GM12872 (cell line): Measurements from ENCODE around the gene KRT86.

Source experiments
- TF ChIP-seq, protein P1 (sequence below): IDR thresholded peaks from 3 replicates; pipeline ENCODE4 v1.5.1; 2011; ENCODE audit warnings: low read depth, mild to moderate bottlenecking, low read length, moderate library complexity; ENCODE audit not compliant: insufficient read depth

KRT86 gene

DNA sequence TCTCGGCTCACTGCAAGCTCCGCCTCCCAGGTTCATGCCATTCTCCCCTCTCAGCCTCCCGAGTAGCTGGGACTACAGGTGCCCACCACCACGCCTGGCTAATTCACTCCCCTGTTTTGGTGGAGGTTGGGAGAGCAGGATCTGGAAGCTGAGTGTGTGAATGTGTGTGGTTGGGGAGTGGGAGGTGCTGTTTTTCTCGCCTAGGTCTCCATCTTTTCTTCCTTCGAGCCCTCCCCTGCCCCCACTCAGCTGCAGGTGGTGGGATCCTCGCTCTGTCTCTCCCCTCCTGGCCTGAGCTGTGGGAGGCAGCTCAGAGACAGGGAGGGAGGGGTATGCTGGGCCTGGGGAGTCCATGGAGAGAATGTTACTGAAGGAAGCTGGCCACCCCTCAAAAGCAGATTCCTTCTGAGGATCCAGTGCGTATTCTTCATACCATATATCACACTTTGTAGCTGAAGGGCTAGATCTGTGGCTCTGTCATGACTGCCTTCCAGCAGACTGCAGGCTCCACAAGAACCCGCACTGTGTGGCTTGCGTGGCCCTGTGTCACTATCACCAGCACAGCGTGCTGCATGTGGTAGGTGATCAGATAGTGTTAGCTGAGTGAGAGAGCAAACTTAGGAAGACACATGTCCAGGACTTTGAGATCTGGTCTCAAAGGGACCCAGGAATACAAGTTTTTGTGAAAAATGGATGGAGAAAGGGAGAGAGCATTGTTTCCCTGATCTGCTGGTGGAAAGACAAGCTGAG is 44.0 kb downstream of the KRT86 start:
- TF ChIP-seq, protein P1, sequence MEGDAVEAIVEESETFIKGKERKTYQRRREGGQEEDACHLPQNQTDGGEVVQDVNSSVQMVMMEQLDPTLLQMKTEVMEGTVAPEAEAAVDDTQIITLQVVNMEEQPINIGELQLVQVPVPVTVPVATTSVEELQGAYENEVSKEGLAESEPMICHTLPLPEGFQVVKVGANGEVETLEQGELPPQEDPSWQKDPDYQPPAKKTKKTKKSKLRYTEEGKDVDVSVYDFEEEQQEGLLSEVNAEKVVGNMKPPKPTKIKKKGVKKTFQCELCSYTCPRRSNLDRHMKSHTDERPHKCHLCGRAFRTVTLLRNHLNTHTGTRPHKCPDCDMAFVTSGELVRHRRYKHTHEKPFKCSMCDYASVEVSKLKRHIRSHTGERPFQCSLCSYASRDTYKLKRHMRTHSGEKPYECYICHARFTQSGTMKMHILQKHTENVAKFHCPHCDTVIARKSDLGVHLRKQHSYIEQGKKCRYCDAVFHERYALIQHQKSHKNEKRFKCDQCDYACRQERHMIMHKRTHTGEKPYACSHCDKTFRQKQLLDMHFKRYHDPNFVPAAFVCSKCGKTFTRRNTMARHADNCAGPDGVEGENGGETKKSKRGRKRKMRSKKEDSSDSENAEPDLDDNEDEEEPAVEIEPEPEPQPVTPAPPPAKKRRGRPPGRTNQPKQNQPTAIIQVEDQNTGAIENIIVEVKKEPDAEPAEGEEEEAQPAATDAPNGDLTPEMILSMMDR, result no peak

DNA sequence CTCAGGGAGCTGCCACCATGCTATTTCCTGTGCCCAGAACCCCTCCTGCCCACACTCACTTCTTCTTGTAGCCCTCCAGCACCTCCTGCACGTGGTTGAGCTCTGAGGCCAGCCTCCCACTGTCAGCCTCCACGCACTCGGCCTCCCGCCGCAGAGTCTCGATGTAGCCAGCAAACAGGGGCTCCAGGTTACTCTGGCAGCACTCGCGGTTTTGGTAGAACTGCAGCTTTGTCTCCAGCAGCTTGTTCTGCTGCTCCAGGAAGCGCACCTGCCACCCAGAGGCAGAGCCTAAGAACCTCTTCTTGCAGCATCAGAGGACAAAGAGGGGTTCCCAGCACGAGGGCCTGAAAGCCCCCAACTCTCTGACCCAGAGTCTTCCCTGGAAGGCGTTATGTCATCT is 44.7 kb downstream of the KRT86 start:
- TF ChIP-seq, protein P1, result no peak

DNA sequence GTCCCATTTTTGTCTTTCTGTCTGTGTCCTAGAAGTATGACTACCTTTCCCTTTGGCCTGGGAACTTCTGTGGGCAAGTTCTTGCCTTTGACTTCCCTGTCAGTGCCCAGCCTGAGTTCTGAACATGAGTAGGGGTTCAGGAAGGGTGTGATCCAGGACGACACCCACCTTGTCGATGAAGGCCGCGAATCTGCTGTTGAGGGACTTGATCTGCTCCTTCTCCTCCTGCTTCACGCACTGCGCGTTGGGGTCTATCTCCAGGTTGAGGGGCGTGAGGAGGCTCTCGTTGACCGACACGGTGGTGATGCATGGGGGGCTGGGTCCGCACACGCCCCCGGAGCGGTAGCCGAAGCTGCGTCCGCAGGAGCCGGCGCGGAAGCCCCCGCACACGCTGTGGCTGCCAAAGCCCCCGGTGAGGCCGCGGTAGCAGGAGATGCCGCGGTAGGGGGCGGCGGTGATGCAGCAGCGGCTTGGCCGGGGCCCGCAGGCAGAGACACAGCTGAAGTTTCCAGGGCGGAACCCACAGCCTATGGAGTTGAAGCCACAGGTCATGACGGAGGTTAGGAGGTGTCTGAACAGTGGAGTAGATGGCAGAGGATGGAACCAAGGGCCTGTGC is 46.4 kb downstream of the KRT86 start, which contains the start of gene KRT83:
Gene KRT83 (minus strand): TSS at position 615 of the 617 bp plus-strand sequence. CDS start 63 bp downstream, at position 552.
- TF ChIP-seq, protein P1, result no peak

DNA sequence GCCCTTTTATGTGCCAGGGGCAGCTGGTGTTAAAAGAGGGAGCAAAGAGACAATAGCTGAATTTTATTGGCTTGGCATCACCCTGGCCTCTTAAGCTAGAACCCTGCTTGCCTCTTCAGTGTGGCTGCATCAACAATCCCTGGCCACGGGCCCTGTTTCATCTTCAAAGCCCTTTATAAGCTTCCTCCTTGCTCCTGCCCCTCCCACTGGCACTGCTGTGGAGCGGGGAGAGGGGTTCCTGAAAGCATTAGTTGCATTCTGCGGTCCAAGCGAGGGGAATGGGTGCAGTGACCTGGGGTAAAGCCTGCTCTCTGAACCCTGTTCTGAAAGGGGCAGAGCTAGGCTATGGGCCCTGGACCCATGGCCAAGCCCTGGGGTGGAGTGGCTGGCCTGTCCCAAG is 47.0 kb downstream of the KRT86 start:
- TF ChIP-seq, protein P1, result no peak

DNA sequence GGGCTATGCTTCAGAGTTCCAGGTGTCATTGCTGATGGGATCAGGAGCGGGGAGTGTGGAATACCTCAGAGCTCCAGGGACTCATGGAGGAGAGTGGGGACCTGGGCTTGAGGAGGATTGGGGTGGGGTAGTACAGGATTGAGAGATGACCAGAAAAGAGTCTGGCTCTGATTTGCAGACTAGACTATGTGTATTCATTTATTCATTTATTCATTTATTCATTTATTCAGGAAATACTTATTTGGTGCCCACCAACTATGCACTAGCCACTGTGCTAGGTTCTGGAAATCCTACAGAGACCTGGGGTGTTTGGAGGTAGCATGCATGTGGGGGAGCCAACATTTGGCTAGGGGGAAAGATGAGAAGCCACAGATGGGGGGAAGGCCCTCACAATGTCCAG is 47.6 kb downstream of the KRT86 start:
- TF ChIP-seq, protein P1, result no peak

DNA sequence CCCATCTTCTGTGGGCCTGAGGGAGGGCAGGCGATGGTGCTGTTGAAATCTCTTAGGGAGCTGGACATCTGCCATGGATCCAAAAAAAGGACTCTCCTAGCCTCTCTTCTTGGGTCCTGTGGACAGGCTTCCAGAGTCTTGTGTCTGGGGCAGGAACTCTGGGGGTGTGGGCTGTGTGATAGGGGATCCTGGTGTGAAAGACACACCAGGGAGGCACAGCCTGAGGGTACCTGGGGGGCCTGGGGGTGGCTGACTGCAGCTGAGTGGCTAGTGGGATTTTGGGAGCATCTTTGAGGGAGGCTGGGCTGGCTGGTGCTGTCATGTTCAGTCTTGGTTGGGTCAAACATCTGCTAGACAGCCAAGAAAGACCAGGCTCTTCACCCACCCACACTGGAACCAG is 48.6 kb downstream of the KRT86 start:
- TF ChIP-seq, protein P1, result no peak

DNA sequence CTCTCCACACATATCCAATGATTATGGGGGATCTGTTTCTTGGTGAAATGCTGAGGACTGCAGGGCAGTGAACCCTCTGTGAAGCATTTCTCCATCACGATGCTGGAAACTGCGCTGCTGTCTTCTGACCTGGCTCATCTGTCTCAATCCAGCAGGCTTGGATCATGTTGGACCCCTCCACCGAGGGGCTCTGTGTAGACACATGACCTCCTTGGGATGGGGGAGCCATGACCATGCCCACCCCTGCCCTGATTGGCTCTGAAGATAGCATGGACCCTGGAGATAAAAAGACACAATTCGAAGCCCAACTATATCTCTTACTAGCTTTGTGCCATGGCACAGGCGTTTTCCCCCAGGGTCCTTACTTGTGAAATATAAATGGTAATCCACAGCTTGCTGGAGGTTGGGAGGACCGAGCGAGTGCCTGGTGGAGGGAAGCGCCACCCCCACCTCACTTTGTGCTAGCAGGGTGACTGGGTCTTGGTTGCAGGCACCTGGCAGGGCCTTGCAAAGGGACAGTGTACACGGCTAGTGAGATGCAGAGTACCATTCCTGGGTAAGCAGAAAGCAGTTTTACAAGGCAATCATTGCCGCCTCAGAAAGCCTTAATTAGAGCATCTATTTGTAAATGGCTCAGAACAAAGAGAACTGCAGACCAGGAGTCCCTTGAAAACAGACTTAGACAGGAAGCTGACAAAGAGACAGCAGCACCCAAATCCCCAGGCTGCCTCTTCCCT is 49.1 kb downstream of the KRT86 start:
- TF ChIP-seq, protein P1, result no peak
